LNCAP (cell line): Measurements from ENCODE around the gene ANKRD9.

Experiments
- TF ChIP-seq, protein P1 (sequence below): fragments of 450-650 bp; IDR thresholded peaks from 2 replicates; pipeline ENCODE4 v1.5.1; 2017; ENCODE audit warnings: mild to moderate bottlenecking

ANKRD9 gene

DNA sequence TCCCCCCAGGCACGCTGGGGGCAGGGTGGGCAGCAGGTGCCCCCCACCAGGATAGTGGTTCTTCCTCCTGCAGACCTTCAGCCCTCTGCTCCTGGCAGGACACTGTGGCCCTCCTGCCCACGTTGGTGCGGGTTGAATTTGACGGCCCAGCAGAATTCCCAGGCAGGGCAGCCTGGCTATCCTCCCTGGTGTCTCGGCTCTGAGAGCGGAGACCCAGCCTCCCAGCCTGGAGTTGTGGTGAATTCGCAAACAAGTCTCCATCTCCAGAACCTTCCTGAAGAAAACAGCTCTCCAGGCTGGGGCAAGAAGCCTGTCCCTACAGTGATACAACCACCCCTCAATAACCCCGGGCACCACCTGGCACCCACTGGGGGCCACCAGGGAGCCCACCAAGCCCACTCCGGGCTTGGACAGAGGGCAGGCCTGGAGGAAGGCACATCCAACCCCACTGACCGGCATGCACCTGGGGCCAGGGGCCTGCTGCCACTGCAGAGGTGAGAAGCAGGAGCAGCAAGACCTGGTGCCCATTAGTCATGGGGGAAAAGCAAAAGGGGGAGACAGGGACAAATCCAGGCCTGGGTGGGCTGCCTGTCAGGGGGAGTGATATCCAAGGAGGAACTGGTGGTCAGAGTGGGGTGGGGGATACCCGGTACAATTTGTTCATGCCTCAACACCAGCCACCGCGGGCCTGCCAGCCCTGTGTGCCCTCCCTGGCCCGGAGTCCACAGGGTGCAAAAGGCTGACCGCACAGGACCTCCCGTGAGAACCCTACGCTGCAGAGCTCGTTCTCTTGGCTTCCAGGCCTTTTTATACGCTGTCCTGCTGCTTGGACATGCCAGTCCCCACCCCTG is 3.6 kb downstream of the ANKRD9 start:
- TF ChIP-seq, protein P1, sequence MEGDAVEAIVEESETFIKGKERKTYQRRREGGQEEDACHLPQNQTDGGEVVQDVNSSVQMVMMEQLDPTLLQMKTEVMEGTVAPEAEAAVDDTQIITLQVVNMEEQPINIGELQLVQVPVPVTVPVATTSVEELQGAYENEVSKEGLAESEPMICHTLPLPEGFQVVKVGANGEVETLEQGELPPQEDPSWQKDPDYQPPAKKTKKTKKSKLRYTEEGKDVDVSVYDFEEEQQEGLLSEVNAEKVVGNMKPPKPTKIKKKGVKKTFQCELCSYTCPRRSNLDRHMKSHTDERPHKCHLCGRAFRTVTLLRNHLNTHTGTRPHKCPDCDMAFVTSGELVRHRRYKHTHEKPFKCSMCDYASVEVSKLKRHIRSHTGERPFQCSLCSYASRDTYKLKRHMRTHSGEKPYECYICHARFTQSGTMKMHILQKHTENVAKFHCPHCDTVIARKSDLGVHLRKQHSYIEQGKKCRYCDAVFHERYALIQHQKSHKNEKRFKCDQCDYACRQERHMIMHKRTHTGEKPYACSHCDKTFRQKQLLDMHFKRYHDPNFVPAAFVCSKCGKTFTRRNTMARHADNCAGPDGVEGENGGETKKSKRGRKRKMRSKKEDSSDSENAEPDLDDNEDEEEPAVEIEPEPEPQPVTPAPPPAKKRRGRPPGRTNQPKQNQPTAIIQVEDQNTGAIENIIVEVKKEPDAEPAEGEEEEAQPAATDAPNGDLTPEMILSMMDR = no peak

DNA sequence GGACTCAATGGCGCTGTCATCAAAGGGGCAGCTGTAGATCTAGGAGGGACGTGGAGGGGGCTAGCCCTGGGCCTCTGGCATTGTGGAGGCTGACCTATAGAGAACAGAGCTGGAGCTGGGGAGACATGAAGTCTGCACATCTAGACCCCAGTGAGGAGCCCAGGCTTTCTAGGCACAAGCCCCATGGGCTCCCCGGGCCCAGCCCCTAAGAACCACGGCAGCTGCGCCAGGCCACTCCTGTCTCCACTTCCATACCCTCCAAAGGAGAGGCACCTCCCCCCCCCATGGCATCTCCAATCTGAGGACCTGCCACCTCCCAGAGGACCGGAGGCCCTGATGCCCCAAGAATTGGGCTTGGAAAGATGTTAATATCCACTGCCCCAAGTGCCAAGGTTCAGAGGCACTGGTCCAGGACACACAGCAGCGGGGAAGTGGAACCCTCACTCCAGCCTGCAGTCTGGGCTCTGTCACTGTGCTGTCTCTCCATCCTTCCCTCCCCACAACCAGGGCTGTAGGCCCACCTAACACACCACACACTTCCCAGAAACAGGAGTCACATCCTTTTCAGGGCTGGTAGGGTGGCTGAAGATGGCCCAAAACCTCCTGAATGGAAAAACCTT is 4.5 kb downstream of the ANKRD9 start:
- TF ChIP-seq, protein P1 = no peak

- TF ChIP-seq, protein P1 = no peak
These were observed 5.1 kb downstream of the ANKRD9 start for GRCh38 chr14:102504328-102504999.

DNA sequence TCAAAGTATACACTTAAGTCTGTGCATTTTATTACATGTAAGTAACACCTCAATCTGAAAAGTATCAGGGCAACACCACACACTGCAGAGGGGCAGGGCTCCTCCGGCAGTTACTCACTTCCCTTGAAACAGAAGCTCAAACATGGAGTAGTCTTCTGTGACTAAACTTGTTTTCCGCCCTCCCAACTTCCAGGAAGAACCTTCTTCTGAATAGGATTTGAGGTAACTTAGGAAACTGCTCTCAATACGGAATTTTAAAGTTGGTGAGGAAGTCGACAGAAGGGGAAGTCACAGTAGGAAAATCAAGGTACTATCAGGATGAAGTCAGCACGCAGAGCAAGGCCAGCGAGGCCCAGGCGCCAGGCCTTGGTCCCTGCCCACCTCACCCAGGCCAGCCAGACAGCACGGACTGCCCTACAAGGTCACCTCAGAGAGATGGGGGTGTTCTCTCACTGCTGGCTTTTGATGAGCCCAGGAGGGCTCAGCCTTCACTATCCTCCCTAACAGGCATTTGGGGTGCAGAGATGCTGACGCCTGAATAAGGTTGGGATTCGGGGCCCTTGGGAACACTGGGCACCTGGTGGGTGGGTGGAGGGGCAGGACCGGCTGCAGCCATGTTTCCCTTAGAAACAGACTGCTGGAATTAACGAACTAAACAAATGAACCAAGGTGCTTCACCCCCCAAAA is 5.8 kb downstream of the ANKRD9 start:
- TF ChIP-seq, protein P1 = no peak

- TF ChIP-seq, protein P1 = no peak
These were observed 7.0 kb downstream of the ANKRD9 start for GRCh38 chr14:102502571-102502970.

- TF ChIP-seq, protein P1 = no peak
These were observed 7.7 kb downstream of the ANKRD9 start for GRCh38 chr14:102501751-102502315.

- TF ChIP-seq, protein P1 = no peak
These were observed 8.9 kb downstream of the ANKRD9 start for GRCh38 chr14:102500713-102501112.
